Panc1 (cell line): ENCODE data around the gene GLRX5. TPM values are rescaled to one million over a fixed set of nuclear protein-coding genes. Genes with fewer than 3 reads are reported as not detected.

ENCODE experiments used
- ATAC-seq: fragments of 200-7000 bp; cut with Tn5 transposase; 2 replicates; pipeline ENCODE4 v1.9.1; 2020; ENCODE audit warnings: mild to moderate bottlenecking, moderate library complexity
- BruUV-seq: library from RNA; stranded (reverse); fragments of 400-500 nt; replicated peaks from 2 replicates; lab custom pipeline; 2021; lab: Mats Ljungman, UMichigan
- CTCF ChIA-PET: fragments of 300-600 bp; sonication (Branson Sonifier 250); formaldehyde crosslinking; loops from one replicate; lab custom pipeline; 2022; ENCODE audit warnings: antibody characterized with exemption; lab: Charles Lee
- POLR2A ChIA-PET: fragments of 300-600 bp; sonication (Branson Sonifier 250); formaldehyde crosslinking; loops from one replicate; lab custom pipeline; 2022; ENCODE audit warnings: antibody characterized with exemption; lab: Charles Lee
- DNase-seq: peaks from one replicate; pipeline ENCODE4 v3.0.0-alpha.2; 2010; ENCODE audit warnings: low read depth, low spot score
- H3K27ac ChIP-seq: 2 replicates; pipeline ENCODE4 v1.5.1; 2011; ENCODE audit warnings: mild to moderate bottlenecking, low read length, inconsistent platforms
- H3K27me3 ChIP-seq: fragments of 200-500 bp; sonication (Bioruptor generic); 2 replicates; pipeline ENCODE4 v1.6.0; 2014; ENCODE audit warnings: low read length, inconsistent platforms; ENCODE audit not compliant: control insufficient read depth, insufficient read depth
- H3K36me3 ChIP-seq: fragments of 200-500 bp; sonication (Bioruptor generic); 2 replicates; pipeline ENCODE4 v1.5.1; 2014; ENCODE audit warnings: inconsistent platforms, mild to moderate bottlenecking, low read length, moderate library complexity; ENCODE audit not compliant: control insufficient read depth, insufficient read depth
- H3K4me1 ChIP-seq: 2 replicates; pipeline ENCODE4 v1.5.1; 2011; ENCODE audit warnings: inconsistent platforms, mild to moderate bottlenecking, low read length, moderate library complexity; ENCODE audit not compliant: control insufficient read depth, insufficient read depth
- H3K4me3 ChIP-seq, 2 experiments: 2 replicates each; pipeline ENCODE4 v1.5.1; 2011 to 2012; ENCODE audit warnings: low read depth in 2 of 2, low read length in 2 of 2, mild to moderate bottlenecking in 2 of 2, inconsistent platforms in 1 of 2, moderate library complexity in 1 of 2
- H3K9me3 ChIP-seq: fragments of 200-500 bp; sonication (Bioruptor generic); 2 replicates; pipeline ENCODE4 v1.5.1; 2014; ENCODE audit warnings: low read depth, mild to moderate bottlenecking, inconsistent platforms, low read length, moderate library complexity; ENCODE audit not compliant: control insufficient read depth, insufficient read depth
- CTCF ChIP-seq: fragments of 450-650 bp; IDR thresholded peaks from 2 replicates; pipeline ENCODE4 v1.5.1; 2017; ENCODE audit warnings: mild to moderate bottlenecking
- POLR2AphosphoS5 ChIP-seq: IDR thresholded peaks from 2 replicates; pipeline ENCODE4 v1.6.1; 2012; ENCODE audit warnings: mild to moderate bottlenecking, low read depth, low read length, moderate library complexity
- REST ChIP-seq, 2 experiments: IDR thresholded peaks; 2 replicates each; pipeline ENCODE4 v1.6.1; 2011 to 2012; ENCODE audit warnings: low read depth in 2 of 2, control low read depth in 1 of 2, low read length in 1 of 2, mild to moderate bottlenecking in 1 of 2, moderate library complexity in 1 of 2; ENCODE audit not compliant: insufficient read depth in 1 of 2
- SIN3A ChIP-seq: IDR thresholded peaks from 2 replicates; pipeline ENCODE4 v1.6.1; 2012; ENCODE audit warnings: low read depth, mild to moderate bottlenecking, low read length, moderate library complexity, borderline replicate concordance; ENCODE audit not compliant: insufficient read depth
- TCF7L2 ChIP-seq: IDR thresholded peaks from 2 replicates; pipeline ENCODE4 v1.6.1; 2011; ENCODE audit warnings: mild to moderate bottlenecking, low read depth, low read length, inconsistent platforms
- in situ Hi-C: cut with HindIII; loops from 2 replicates; pipeline ENCODE4 v1.10.0; 2016; ENCODE audit warnings: low sequenced_read_pairs, low pct_unique_long_range_greater_than_20kb
- intact Hi-C: fragments of 100-400 bp; cut with micrococcal nuclease; formaldehyde crosslinking; loops from one replicate; pipeline ENCODE4 v1.10.0; 2022; ENCODE audit not compliant: unreplicated experiment
- total RNA-seq: library from RNA; stranded (reverse); gene quantifications from one replicate; pipeline ENCODE4 v1.2.1, GENCODE V29; 2021; ENCODE audit not compliant: unreplicated experiment

The GLRX5 gene
- total RNA-seq, 1 experiment from 2014 or later = 38.6 TPM

GRCh38 chr14:95489214-95490137 is 45.4 kb upstream of the GLRX5 start:
- TF ChIP-seq POLR2AphosphoS5 (no peak), SIN3A (no peak), REST (IDR thresholded peaks at IDR 0.05; ENCODE audit: insufficient read depth in 1 of 2, low read depth in 2 of 2, low read length in 1 of 2) (no peak), CTCF (no peak), TCF7L2 (no peak)
- no peak for ATAC-seq
- in situ Hi-C loops (no loop called here), intact Hi-C loops (no loop called here)
- ChIA-PET POLR2A (no interaction called here), CTCF (no interaction called here)
- Histone ChIP-seq H3K9me3 (no peaks in the 10 kb centered on the region), H3K27me3 (no peaks in the 10 kb centered on the region), H3K4me3 (no peak overlapping the region), H3K36me3 (no peaks in the 10 kb centered on the region), H3K4me1 (no peaks in the 10 kb centered on the region), H3K27ac (no peak overlapping the region)
- no peak for DNase-seq
- no TSS peak for BruUV-seq

GRCh38 chr14:95490138-95490509 is 44.7 kb upstream of the GLRX5 start:
- Histone ChIP-seq H3K9me3 (no peaks in the 10 kb centered on the region), H3K36me3 (no peaks in the 10 kb centered on the region), H3K4me1 (no peaks in the 10 kb centered on the region), H3K4me3 (no peak overlapping the region), H3K27me3 (no peaks in the 10 kb centered on the region), H3K27ac (no peak overlapping the region)
- DNase-seq (no peak), ATAC-seq (no peak)
- in situ Hi-C loops (no loop called here), intact Hi-C loops (no loop called here)
- ChIA-PET CTCF (no interaction called here), POLR2A (no interaction called here)
- TF ChIP-seq CTCF = no peak
- TF ChIP-seq SIN3A = no peak
- no peak for TF ChIP-seq POLR2AphosphoS5
- TF ChIP-seq TCF7L2 = no peak
- no peak for TF ChIP-seq REST (IDR thresholded peaks at IDR 0.05; ENCODE audit: insufficient read depth in 1 of 2, low read depth in 2 of 2, low read length in 1 of 2)
- no TSS peak for BruUV-seq
